HEK293 (cell line): ENCODE measurements around the gene ZNF17.

Experiments used
- HIC1 ChIP-seq: fragments of 450-650 bp; formaldehyde crosslinking; IDR thresholded peaks from 2 replicates; pipeline ENCODE4 v1.5.1; 2016; ENCODE audit warnings: missing biosample characterization, missing genetic modification characterization
- MZF1 ChIP-seq: fragments of 450-650 bp; formaldehyde crosslinking; IDR thresholded peaks from 2 replicates; pipeline ENCODE4 v1.5.1; 2017; ENCODE audit warnings: missing biosample characterization, missing genetic modification characterization, borderline replicate concordance
- PATZ1 ChIP-seq: fragments of 450-650 bp; formaldehyde crosslinking; IDR thresholded peaks from 2 replicates; pipeline ENCODE4 v1.5.1; 2016; ENCODE audit warnings: missing biosample characterization, missing genetic modification characterization
- REST ChIP-seq: fragments of 450-650 bp; formaldehyde crosslinking; IDR thresholded peaks from 2 replicates; pipeline ENCODE4 v1.5.1; 2016; ENCODE audit warnings: missing biosample characterization, missing genetic modification characterization
- SP2 ChIP-seq: fragments of 450-650 bp; formaldehyde crosslinking; IDR thresholded peaks from 2 replicates; pipeline ENCODE4 v1.5.1; 2016; ENCODE audit warnings: missing biosample characterization, missing genetic modification characterization
- ZNF155 ChIP-seq: fragments of 450-650 bp; formaldehyde crosslinking; IDR thresholded peaks from 2 replicates; pipeline ENCODE4 v1.5.1; 2016; ENCODE audit warnings: missing biosample characterization, missing genetic modification characterization
- ZNF239 ChIP-seq: fragments of 450-650 bp; formaldehyde crosslinking; IDR thresholded peaks from 2 replicates; pipeline ENCODE4 v1.5.1; 2016; ENCODE audit warnings: missing biosample characterization, missing genetic modification characterization
- ZNF311 ChIP-seq: fragments of 450-650 bp; formaldehyde crosslinking; IDR thresholded peaks from 2 replicates; pipeline ENCODE4 v1.5.1; 2017; ENCODE audit warnings: missing biosample characterization, missing genetic modification characterization, borderline replicate concordance
- ZNF341 ChIP-seq: fragments of 450-650 bp; formaldehyde crosslinking; IDR thresholded peaks from 2 replicates; pipeline ENCODE4; 2016; ENCODE audit warnings: low read depth, missing biosample characterization, missing genetic modification characterization
- ZNF660 ChIP-seq: fragments of 450-650 bp; IDR thresholded peaks from 2 replicates; pipeline ENCODE4 v1.5.1; 2018; ENCODE audit warnings: missing biosample characterization, mild to moderate bottlenecking, missing genetic modification characterization
- ZNF791 ChIP-seq: fragments of 450-650 bp; formaldehyde crosslinking; IDR thresholded peaks from 2 replicates; pipeline ENCODE4 v1.5.1; 2016; ENCODE audit warnings: missing biosample characterization, missing genetic modification characterization
- TF ChIP-seq, protein P1 (sequence below): fragments of 450-650 bp; formaldehyde crosslinking; IDR thresholded peaks from 2 replicates; pipeline ENCODE4 v1.5.1; 2016; ENCODE audit warnings: missing biosample characterization, missing genetic modification characterization

DNA sequence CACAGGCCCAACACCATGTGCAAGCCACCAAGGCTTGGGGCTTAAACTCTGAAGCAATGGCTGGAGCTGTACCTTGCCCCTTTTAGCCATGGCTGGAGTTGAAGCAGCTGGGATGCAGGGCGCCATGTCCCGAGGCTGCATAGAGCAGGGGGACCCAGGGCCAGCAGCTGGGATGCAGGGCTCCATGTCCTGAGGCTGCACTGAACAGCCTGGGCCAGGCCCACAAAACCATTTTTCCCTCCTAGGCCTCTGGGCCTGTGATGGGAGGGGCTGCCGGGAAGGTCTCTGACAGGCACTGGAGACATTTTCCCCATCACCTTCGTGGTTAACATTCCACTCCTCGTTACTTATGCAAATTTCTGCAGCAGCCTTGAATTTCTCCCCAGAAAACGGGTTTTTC, 36.8 kb upstream of the ZNF17 start:
- TF ChIP-seq, protein P1, sequence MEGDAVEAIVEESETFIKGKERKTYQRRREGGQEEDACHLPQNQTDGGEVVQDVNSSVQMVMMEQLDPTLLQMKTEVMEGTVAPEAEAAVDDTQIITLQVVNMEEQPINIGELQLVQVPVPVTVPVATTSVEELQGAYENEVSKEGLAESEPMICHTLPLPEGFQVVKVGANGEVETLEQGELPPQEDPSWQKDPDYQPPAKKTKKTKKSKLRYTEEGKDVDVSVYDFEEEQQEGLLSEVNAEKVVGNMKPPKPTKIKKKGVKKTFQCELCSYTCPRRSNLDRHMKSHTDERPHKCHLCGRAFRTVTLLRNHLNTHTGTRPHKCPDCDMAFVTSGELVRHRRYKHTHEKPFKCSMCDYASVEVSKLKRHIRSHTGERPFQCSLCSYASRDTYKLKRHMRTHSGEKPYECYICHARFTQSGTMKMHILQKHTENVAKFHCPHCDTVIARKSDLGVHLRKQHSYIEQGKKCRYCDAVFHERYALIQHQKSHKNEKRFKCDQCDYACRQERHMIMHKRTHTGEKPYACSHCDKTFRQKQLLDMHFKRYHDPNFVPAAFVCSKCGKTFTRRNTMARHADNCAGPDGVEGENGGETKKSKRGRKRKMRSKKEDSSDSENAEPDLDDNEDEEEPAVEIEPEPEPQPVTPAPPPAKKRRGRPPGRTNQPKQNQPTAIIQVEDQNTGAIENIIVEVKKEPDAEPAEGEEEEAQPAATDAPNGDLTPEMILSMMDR (tag by site-specific recombination), result no peak
- TF ChIP-seq REST (tag by site-specific recombination) (no peak), SP2 (tag by site-specific recombination) (no peak), MZF1 (tag by site-specific recombination) (no peak), ZNF155 (tag by site-specific recombination) (no peak), ZNF660 (tag by site-specific recombination) (no peak), HIC1 (no peak), PATZ1 (no peak), ZNF311 (tag by site-specific recombination) (no peak), ZNF791 (tag by site-specific recombination) (no peak), ZNF239 (tag by site-specific recombination) (no peak), ZNF341 (no peak)
